ENCODE measurements around the gene FGFR2. TPM values are rescaled to one million over a fixed set of nuclear protein-coding genes. Genes with fewer than 3 reads are reported as not detected.

Gene FGFR2
- total and polyA plus RNA-seq, 4 donors: 11.4 to 69.9 (median 31.9) TPM

DNA sequence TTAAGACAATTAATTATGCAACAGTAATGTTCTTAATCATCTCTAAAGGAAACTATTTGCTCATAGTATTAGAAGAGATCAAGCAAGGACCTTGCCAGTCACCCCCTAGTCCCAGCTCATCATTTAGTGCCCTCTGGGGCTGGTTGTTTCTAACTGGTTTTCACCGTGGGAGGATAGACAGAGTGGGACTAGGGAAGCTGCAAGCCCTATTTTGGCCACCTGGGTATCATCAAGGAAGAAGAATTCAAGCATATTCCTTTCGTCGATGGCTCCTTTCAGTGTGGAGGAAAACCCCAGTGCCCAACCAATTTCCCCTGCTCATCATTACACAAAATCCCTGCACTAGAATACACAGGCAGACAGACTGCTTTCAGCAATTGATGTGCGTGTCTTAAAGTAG, 30.6 kb upstream of the FGFR2 start:
- DNase-seq (ENCODE audit: low spot score): no peak
- H3K4me3 ChIP-seq (ENCODE audit: low read depth in 1 of 3, low read length in 3 of 3): no peak overlapping the region
- no peaks in the 10 kb centered on the region for H3K27me3 ChIP-seq (ENCODE audit: control insufficient read depth in 4 of 4, insufficient read depth in 4 of 4, low read length in 3 of 4)

DNA sequence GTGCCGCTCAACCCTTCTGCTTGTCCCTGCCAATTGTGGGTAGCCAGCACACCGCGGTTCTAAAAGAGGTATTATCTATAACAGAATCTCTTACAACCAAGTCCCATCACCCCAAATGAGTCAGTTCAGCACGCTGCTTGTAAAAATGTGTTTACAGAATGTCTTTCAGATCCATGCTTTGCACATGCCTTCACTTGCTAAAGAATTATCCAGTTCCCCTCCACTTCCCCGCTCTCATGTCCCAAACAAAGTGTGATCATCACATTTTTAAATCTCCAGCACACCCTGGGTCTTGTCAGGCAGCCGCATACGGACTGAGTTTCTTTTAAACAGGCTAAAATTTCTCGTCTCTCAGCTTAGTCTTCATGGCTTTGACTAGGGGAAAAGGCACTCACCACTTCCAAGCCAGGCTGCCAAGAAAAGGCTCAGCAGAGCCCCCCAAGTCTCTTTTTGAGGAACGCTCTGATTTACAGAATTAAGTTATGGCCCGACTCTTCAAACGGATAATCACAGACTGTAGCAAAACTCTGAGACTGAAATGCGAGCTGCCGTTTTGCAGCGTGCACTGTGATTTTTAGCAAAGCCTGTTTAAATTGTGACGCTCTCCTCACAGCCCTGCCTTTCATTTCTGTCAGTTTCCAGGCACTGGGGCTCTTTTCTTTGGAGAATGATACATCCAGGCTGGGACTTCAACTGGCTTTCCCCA, 29.8 kb upstream of the FGFR2 start:
- no peak overlapping the region for H3K27ac ChIP-seq (ENCODE audit: low read depth in 1 of 2, low read length in 2 of 2)
- no peak overlapping the region for H3K4me3 ChIP-seq (ENCODE audit: low read depth in 1 of 3, low read length in 3 of 3)
- H3K36me3 ChIP-seq (ENCODE audit: control insufficient read depth in 4 of 4, insufficient read depth in 3 of 4, low read depth in 1 of 4, low read length in 3 of 4): no peaks in the 10 kb centered on the region
- 59% methylated on average over 15 of the region's 15 CpGs for WGBS
- H3K9me3 ChIP-seq (ENCODE audit: control insufficient read depth in 4 of 4, low read length in 3 of 4): no peaks in the 10 kb centered on the region
- H3K9ac ChIP-seq (ENCODE audit: low read depth in 1 of 2, low read length in 2 of 2): no peak overlapping the region
- no peak for DNase-seq (ENCODE audit: low spot score)
- no peaks in the 10 kb centered on the region for H3K4me1 ChIP-seq (ENCODE audit: control insufficient read depth in 4 of 4, insufficient read depth in 4 of 4, low read length in 3 of 4)
- H3K27me3 ChIP-seq (ENCODE audit: control insufficient read depth in 4 of 4, insufficient read depth in 4 of 4, low read length in 3 of 4): peaks cover 0 to under 1% (median 0%) of the 10 kb centered on the region in 4 donors
- TF ChIP-seq GABPA (IDR thresholded peaks at IDR 0.05 in 1 of 2, conservative IDR thresholded peaks at IDR 0.05 in 1 of 2) (no peak), YY1 (IDR thresholded peaks at IDR 0.05) (no peak), FOXA2 (IDR thresholded peaks at IDR 0.05) (no peak), SP1 (IDR thresholded peaks at IDR 0.05) (no peak), NR2F2 (IDR thresholded peaks at IDR 0.05) (no peak), FOXA1 (IDR thresholded peaks at IDR 0.05) (no peak)
- TF ChIP-seq, protein P1, sequence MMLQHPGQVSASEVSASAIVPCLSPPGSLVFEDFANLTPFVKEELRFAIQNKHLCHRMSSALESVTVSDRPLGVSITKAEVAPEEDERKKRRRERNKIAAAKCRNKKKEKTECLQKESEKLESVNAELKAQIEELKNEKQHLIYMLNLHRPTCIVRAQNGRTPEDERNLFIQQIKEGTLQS (IDR thresholded peaks at IDR 0.05): no peak
- TF ChIP-seq, protein P2, sequence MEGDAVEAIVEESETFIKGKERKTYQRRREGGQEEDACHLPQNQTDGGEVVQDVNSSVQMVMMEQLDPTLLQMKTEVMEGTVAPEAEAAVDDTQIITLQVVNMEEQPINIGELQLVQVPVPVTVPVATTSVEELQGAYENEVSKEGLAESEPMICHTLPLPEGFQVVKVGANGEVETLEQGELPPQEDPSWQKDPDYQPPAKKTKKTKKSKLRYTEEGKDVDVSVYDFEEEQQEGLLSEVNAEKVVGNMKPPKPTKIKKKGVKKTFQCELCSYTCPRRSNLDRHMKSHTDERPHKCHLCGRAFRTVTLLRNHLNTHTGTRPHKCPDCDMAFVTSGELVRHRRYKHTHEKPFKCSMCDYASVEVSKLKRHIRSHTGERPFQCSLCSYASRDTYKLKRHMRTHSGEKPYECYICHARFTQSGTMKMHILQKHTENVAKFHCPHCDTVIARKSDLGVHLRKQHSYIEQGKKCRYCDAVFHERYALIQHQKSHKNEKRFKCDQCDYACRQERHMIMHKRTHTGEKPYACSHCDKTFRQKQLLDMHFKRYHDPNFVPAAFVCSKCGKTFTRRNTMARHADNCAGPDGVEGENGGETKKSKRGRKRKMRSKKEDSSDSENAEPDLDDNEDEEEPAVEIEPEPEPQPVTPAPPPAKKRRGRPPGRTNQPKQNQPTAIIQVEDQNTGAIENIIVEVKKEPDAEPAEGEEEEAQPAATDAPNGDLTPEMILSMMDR (IDR thresholded peaks at IDR 0.05; ENCODE audit: low read depth, low read length, missing input control): no peak

More for the DNA sequence above, 30.6 kb upstream of the FGFR2 start:
- Histone ChIP-seq H3K27ac (ENCODE audit: low read depth in 1 of 2, low read length in 2 of 2) (no peak overlapping the region), H3K36me3 (ENCODE audit: control insufficient read depth in 4 of 4, insufficient read depth in 3 of 4, low read depth in 1 of 4, low read length in 3 of 4) (no peaks in the 10 kb centered on the region), H3K4me1 (ENCODE audit: control insufficient read depth in 4 of 4, insufficient read depth in 4 of 4, low read length in 3 of 4) (no peaks in the 10 kb centered on the region), H3K9me3 (ENCODE audit: control insufficient read depth in 4 of 4, low read length in 3 of 4) (no peaks in the 10 kb centered on the region), H3K9ac (ENCODE audit: low read depth in 1 of 2, low read length in 2 of 2) (no peak overlapping the region)
- TF ChIP-seq RXRA (IDR thresholded peaks at IDR 0.05) (no peak), FOXA2 (IDR thresholded peaks at IDR 0.05) (no peak), FOXA1 (IDR thresholded peaks at IDR 0.05) (no peak), SP1 (IDR thresholded peaks at IDR 0.05) (no peak), YY1 (IDR thresholded peaks at IDR 0.05) (no peak), RAD21 (IDR thresholded peaks at IDR 0.05) (no peak), EGR1 (IDR thresholded peaks at IDR 0.05; ENCODE audit: low read depth in 2 of 2) (no peak), HNF4G (IDR thresholded peaks at IDR 0.05) (no peak), NR2F2 (IDR thresholded peaks at IDR 0.05) (no peak)
- TF ChIP-seq, protein P3, sequence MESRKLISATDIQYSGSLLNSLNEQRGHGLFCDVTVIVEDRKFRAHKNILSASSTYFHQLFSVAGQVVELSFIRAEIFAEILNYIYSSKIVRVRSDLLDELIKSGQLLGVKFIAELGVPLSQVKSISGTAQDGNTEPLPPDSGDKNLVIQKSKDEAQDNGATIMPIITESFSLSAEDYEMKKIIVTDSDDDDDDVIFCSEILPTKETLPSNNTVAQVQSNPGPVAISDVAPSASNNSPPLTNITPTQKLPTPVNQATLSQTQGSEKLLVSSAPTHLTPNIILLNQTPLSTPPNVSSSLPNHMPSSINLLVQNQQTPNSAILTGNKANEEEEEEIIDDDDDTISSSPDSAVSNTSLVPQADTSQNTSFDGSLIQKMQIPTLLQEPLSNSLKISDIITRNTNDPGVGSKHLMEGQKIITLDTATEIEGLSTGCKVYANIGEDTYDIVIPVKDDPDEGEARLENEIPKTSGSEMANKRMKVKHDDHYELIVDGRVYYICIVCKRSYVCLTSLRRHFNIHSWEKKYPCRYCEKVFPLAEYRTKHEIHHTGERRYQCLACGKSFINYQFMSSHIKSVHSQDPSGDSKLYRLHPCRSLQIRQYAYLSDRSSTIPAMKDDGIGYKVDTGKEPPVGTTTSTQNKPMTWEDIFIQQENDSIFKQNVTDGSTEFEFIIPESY (IDR thresholded peaks at IDR 0.05): no peak
- TF ChIP-seq, protein P4, sequence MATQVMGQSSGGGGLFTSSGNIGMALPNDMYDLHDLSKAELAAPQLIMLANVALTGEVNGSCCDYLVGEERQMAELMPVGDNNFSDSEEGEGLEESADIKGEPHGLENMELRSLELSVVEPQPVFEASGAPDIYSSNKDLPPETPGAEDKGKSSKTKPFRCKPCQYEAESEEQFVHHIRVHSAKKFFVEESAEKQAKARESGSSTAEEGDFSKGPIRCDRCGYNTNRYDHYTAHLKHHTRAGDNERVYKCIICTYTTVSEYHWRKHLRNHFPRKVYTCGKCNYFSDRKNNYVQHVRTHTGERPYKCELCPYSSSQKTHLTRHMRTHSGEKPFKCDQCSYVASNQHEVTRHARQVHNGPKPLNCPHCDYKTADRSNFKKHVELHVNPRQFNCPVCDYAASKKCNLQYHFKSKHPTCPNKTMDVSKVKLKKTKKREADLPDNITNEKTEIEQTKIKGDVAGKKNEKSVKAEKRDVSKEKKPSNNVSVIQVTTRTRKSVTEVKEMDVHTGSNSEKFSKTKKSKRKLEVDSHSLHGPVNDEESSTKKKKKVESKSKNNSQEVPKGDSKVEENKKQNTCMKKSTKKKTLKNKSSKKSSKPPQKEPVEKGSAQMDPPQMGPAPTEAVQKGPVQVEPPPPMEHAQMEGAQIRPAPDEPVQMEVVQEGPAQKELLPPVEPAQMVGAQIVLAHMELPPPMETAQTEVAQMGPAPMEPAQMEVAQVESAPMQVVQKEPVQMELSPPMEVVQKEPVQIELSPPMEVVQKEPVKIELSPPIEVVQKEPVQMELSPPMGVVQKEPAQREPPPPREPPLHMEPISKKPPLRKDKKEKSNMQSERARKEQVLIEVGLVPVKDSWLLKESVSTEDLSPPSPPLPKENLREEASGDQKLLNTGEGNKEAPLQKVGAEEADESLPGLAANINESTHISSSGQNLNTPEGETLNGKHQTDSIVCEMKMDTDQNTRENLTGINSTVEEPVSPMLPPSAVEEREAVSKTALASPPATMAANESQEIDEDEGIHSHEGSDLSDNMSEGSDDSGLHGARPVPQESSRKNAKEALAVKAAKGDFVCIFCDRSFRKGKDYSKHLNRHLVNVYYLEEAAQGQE (IDR thresholded peaks at IDR 0.05): no peak
- TF ChIP-seq, protein P1 (IDR thresholded peaks at IDR 0.05): no peak
- TF ChIP-seq, protein P2 (IDR thresholded peaks at IDR 0.05; ENCODE audit: low read depth, low read length, missing input control): no peak
- WGBS: 78% methylated on average over 4 of the region's 4 CpGs

Measured in liver (tissue), 9 donors.